HFF-Myc (cell line): Measurements from ENCODE around the gene GPR39.

Source experiments
- DNase-seq: peaks from one replicate; pipeline ENCODE4 v3.0.0-alpha.2; 2011; ENCODE audit warnings: low read depth; ENCODE audit errors: extremely low read depth
- H3K4me3 ChIP-seq: replicated peaks from 2 replicates; pipeline ENCODE4 v1.5.1; 2011; ENCODE audit warnings: low read depth, mild to moderate bottlenecking, control low read depth, low read length
- TF ChIP-seq, protein P1 (sequence below): IDR thresholded peaks from 2 replicates; pipeline ENCODE4 v1.5.1; 2012; ENCODE audit warnings: mild to moderate bottlenecking, low read depth, low read length, control low read depth; ENCODE audit errors: missing control alignments

GPR39 gene

DNA sequence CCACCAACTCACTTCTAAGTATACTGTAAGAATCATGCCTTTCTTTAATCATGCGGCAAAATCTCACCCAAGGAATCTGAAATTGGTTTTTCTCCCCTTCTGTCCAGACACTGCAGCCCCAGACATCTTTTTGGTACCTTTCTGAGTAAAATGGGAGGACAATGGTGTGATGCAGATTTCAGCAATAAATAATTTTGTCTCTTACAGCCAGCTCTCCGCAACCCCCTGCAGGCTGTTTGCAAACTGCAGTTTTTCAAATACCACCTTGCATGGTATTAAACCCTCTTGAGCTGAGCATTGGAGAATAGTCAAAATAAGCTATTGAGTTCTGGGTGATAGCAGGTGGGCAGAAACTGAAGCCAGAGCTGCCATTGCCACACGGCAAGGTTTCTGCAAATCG, 32.2 kb downstream of the GPR39 start:
- TF ChIP-seq, protein P1, sequence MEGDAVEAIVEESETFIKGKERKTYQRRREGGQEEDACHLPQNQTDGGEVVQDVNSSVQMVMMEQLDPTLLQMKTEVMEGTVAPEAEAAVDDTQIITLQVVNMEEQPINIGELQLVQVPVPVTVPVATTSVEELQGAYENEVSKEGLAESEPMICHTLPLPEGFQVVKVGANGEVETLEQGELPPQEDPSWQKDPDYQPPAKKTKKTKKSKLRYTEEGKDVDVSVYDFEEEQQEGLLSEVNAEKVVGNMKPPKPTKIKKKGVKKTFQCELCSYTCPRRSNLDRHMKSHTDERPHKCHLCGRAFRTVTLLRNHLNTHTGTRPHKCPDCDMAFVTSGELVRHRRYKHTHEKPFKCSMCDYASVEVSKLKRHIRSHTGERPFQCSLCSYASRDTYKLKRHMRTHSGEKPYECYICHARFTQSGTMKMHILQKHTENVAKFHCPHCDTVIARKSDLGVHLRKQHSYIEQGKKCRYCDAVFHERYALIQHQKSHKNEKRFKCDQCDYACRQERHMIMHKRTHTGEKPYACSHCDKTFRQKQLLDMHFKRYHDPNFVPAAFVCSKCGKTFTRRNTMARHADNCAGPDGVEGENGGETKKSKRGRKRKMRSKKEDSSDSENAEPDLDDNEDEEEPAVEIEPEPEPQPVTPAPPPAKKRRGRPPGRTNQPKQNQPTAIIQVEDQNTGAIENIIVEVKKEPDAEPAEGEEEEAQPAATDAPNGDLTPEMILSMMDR, result peak; percentile 67
- no peak for DNase-seq
- H3K4me3 ChIP-seq, result no peak overlapping the region

DNA sequence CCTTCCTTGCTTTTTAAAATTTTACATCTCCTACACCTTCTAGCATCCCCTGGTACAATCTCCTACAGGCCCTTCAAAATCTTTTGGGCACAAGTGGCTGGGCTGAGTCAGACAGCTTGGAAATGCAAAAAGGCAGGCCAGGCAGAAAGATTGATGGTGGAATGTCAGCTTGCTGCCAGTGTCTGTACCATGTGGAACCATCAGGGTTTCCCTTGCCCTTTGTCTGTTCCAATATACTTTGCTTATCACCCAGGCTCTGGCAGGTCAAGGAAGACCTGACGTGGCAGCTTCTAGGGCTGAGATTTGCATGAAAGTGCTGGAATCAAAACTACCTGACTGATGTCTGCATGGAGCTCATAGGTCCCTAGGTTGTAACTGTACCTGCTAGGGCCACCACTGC, 33.3 kb downstream of the GPR39 start:
- no peak overlapping the region for H3K4me3 ChIP-seq
- DNase-seq, result no peak
- TF ChIP-seq, protein P1, result no peak

DNA sequence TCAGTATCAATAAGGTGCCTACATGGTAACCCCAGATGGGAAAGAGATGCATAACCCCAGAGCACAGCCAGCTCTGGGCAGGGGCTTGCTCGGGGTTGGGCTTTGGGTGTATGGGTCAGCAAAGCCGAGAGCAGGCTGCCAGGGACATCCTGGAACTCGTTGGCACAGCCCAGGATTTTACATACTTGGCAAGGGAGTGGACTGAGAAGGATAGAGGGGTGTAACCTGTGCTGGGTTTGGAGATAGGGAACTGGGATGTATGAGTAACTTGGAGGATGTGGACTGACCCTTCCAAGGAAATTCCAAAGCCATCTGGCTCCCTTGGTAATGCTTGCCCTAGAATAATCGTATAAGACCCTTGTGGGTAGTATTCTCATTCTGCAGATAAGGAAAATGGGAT, 44.2 kb downstream of the GPR39 start:
- H3K4me3 ChIP-seq, result no peak overlapping the region
- DNase-seq, result no peak
- TF ChIP-seq, protein P1, result no peak

DNA sequence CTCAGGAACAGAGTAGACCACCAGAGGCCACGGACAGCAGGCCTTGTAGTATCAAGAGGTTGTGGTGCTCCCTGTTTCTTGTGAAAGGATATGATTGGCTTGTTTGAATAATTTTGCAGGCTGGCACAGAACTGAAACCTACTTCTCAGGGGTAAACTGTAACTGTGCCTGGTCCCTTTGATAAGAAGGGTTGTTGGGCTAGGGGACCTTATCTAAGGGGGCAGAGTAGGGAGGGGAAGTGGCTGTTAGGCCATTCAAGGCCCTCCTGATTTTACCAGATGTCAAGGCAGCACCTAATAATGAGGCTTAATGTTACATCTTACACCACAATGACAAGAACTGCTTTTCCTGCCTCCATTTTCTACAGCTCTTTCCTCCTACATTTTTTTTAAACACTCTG, 45.6 kb downstream of the GPR39 start:
- H3K4me3 ChIP-seq, result no peak overlapping the region
- TF ChIP-seq, protein P1, result no peak
- DNase-seq, result no peak

DNA sequence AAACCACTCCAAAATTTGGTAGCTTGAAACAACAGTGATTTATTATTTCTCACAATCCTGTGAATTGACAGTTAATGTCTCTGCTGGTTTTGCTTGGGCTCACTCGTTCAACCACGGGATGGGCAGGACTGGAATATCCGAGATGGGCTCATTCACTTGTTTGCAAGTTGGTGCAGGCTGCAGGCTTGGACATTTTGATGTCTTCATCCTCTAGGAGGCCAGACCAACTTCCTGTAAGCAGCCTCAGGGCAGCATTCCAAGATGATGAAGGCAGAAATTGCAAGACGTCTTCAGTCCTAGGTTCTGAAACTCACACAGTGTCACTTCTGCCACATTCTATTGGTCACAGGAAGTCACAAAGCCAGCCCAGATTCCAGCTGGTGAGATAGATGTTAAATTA, 47.1 kb downstream of the GPR39 start:
- DNase-seq, result no peak
- no peak overlapping the region for H3K4me3 ChIP-seq
- TF ChIP-seq, protein P1, result no peak

DNA sequence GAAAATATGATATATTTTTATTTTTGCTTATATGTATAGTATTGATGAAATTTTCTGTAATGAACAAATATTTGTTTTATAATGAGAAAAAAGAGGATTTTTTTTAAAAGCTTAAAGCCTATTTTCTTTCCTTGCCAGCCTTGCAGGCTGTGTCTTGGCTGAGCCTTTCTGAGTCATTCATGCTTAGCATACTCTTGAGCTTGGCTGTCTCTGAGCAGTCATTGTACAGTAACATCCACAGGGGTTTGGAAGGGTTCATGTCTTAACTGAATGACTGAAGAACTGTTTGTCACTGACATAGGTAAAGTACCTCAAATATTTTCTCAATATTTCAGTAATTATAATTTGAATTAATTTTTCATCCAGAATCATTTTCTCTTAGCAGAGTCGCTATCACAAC, 49.3 kb downstream of the GPR39 start:
- no peak overlapping the region for H3K4me3 ChIP-seq
- TF ChIP-seq, protein P1, result no peak
- DNase-seq, result no peak

DNA sequence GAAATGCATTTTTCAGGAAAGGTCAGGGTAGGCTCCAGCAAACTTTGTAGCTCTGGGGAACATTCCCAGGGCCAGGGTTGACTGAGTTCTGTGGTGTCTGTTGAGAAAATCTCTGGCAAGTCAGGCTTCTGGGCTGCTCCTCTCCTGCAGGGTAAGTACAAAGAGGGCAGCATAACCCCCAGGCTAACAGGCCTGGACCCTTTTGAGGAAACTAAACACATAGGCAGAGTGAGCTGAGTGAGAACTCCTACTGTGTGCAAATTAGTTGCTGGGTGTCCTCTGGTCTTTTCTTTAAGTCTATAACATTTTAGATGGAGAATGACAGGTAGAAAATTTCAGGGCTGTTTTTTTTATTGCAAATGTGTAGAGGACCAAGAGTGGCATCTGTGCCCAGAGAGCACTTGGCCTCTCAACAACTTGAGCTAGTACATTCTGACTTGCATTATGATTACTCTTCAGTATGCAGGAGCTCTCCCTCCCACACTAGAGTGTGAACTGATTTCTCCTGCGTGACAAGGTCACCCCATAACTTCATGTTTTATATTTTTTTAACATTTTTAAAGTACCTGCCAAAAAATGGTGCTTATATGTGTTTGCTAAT, 49.9 kb downstream of the GPR39 start:
- no peak for DNase-seq
- no peak overlapping the region for H3K4me3 ChIP-seq
- TF ChIP-seq, protein P1, result no peak
